ENCODE measurements around the gene FAM184B. TPM values are rescaled to one million over a fixed set of nuclear protein-coding genes. Genes with fewer than 3 reads are reported as not detected.
A peak's percentile ranks its signal among the peaks of the same experiment; 100 is the strongest.

FAM184B gene
- polyA plus RNA-seq, 3 donors = not detected

- Histone ChIP-seq H3K9ac (ENCODE audit: insufficient read depth, low read length, poor library complexity, severe bottlenecking) (peak overlapping the region; percentile 96), H3K9me3 (replicated peaks in 1 of 2; ENCODE audit: control insufficient read depth in 1 of 2, insufficient read depth in 1 of 2, low read length in 2 of 2) (no peaks in the 10 kb centered on the region), H3K4me2 (replicated peaks; ENCODE audit: extremely low read depth, low read length, poor library complexity, severe bottlenecking) (peak overlapping the region; percentile 75), H3K27me3 (ENCODE audit: control insufficient read depth in 2 of 2, insufficient read depth in 2 of 2, low read length in 2 of 2) (no peaks in the 10 kb centered on the region), H3K4me3 (replicated peaks in 1 of 3; ENCODE audit: low read depth in 2 of 3, low read length in 3 of 3) (peak overlapping the region; percentile 90 to 100 (median 98)), H4K20me1 (ENCODE audit: insufficient read depth, low read length) (peaks cover 38% of the 10 kb centered on the region), H3K79me2 (ENCODE audit: insufficient read depth, low read length) (peaks cover 52% of the 10 kb centered on the region), H3K4me1 (ENCODE audit: control insufficient read depth in 1 of 2, insufficient read depth in 2 of 2, low read length in 2 of 2) (peaks cover 27 to 35% of the 10 kb centered on the region in 2 donors), H2AFZ (ENCODE audit: insufficient read depth, low read depth, low read length, poor library complexity, severe bottlenecking) (peak overlapping the region; percentile 96), H3K36me3 (replicated peaks in 1 of 2; ENCODE audit: control insufficient read depth in 1 of 2, insufficient read depth in 2 of 2, low read length in 2 of 2) (peaks cover 16 to 28% of the 10 kb centered on the region in 2 donors), H3K27ac (ENCODE audit: low read depth in 1 of 2, low read length in 2 of 2) (peak overlapping the region; percentile 75 to 98)
- peaks cover 27% of the 10 kb centered on the region for H3K4me1 Mint-ChIP-seq
- intact Hi-C loops (cut with micrococcal nuclease) = loop anchor here (2.0 to 10.0 kb wide), 3 partner anchors 35 to 201 kb away; partner anchors contain the start of genes DCAF16 (in 1 of the 2), LAP3 (in 1 of the 2) and NCAPG (in 1 of the 2)
- peaks cover 0 to 2% (median 0%) of the 10 kb centered on the region in 3 donors for H3K27me3 Mint-ChIP-seq (ENCODE audit: low read depth in 3 of 3)
- H3K27ac Mint-ChIP-seq = peak overlapping the region; percentile 94 to 99 (median 97)
- DNase-seq = peak in 2 of 3 donors; percentile 42 to 53
- H3K4me3 Mint-ChIP-seq = peak overlapping the region; percentile 98 to 99
- WGBS (ENCODE audit: insufficient coverage) = 0% methylated on average over 3 of the region's 23 CpGs
- no peaks in the 10 kb centered on the region for H3K9me3 Mint-ChIP-seq
- peaks cover 11 to 32% of the 10 kb centered on the region in 2 donors for H3K36me3 Mint-ChIP-seq
- TF ChIP-seq, protein P1, sequence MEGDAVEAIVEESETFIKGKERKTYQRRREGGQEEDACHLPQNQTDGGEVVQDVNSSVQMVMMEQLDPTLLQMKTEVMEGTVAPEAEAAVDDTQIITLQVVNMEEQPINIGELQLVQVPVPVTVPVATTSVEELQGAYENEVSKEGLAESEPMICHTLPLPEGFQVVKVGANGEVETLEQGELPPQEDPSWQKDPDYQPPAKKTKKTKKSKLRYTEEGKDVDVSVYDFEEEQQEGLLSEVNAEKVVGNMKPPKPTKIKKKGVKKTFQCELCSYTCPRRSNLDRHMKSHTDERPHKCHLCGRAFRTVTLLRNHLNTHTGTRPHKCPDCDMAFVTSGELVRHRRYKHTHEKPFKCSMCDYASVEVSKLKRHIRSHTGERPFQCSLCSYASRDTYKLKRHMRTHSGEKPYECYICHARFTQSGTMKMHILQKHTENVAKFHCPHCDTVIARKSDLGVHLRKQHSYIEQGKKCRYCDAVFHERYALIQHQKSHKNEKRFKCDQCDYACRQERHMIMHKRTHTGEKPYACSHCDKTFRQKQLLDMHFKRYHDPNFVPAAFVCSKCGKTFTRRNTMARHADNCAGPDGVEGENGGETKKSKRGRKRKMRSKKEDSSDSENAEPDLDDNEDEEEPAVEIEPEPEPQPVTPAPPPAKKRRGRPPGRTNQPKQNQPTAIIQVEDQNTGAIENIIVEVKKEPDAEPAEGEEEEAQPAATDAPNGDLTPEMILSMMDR (IDR thresholded peaks at IDR 0.05) = no peak
Measured at GRCh38 chr4:17613761-17614415, 167.5 kb downstream of the FAM184B start.

GRCh38 chr4:17605236-17605635 lies 176.2 kb downstream of the FAM184B start:
- H3K4me1 ChIP-seq (ENCODE audit: control insufficient read depth in 1 of 2, insufficient read depth in 2 of 2, low read length in 2 of 2) = peaks cover 9 to 11% of the 10 kb centered on the region in 2 donors
- DNase-seq = no peak
- TF ChIP-seq, protein P1 (IDR thresholded peaks at IDR 0.05) = no peak
- Mint-ChIP-seq H3K9me3 (no peaks in the 10 kb centered on the region), H3K27ac (peak overlapping the region in 3 of 7 donors; percentile 3 to 31 (median 16)), H3K27me3 (ENCODE audit: low read depth in 3 of 3) (no peaks in the 10 kb centered on the region), H3K36me3 (peaks cover 56 to 78% of the 10 kb centered on the region in 2 donors), H3K4me3 (no peak overlapping the region), H3K4me1 (peaks cover 17% of the 10 kb centered on the region)
- H4K20me1 ChIP-seq (ENCODE audit: insufficient read depth, low read length) = peaks cover 31% of the 10 kb centered on the region
- H3K36me3 ChIP-seq (replicated peaks in 1 of 2; ENCODE audit: control insufficient read depth in 1 of 2, insufficient read depth in 2 of 2, low read length in 2 of 2) = peaks cover 60 to 75% of the 10 kb centered on the region in 2 donors
- intact Hi-C loops (cut with micrococcal nuclease) = no loop called here
- H3K27ac ChIP-seq (ENCODE audit: low read depth in 1 of 2, low read length in 2 of 2) = no peak overlapping the region
- peaks cover 6% of the 10 kb centered on the region for H3K79me2 ChIP-seq (ENCODE audit: insufficient read depth, low read length)
- H2AFZ ChIP-seq (ENCODE audit: insufficient read depth, low read depth, low read length, poor library complexity, severe bottlenecking) = no peak overlapping the region
- no peaks in the 10 kb centered on the region for H3K27me3 ChIP-seq (ENCODE audit: control insufficient read depth in 2 of 2, insufficient read depth in 2 of 2, low read length in 2 of 2)
- WGBS (ENCODE audit: insufficient coverage) = 94% methylated on average over 2 of the region's 3 CpGs
- H3K9me3 ChIP-seq (replicated peaks in 1 of 2; ENCODE audit: control insufficient read depth in 1 of 2, insufficient read depth in 1 of 2, low read length in 2 of 2) = no peaks in the 10 kb centered on the region
- H3K4me2 ChIP-seq (replicated peaks; ENCODE audit: extremely low read depth, low read length, poor library complexity, severe bottlenecking) = no peak overlapping the region
- H3K9ac ChIP-seq (ENCODE audit: insufficient read depth, low read length, poor library complexity, severe bottlenecking) = no peak overlapping the region
- H3K4me3 ChIP-seq (replicated peaks in 1 of 3; ENCODE audit: low read depth in 2 of 3, low read length in 3 of 3) = no peak overlapping the region

Data from CD14-positive monocyte (primary cell).